Measurements from ENCODE around the gene UTP18.
A peak's percentile ranks its signal among the peaks of the same experiment; 100 is the strongest.
"Not testable (repeated sequence)": the region's sequence is repeated elsewhere in the genome, so short reads cannot be mapped to it uniquely, and the experiment has no call there.

Gene UTP18

GRCh38 chr17:51259564-51260236 lies 646 bp upstream of the UTP18 start, which contains the start of gene MBTD1:
Gene MBTD1 (minus strand): TSS chr17:51260049. CDS start chr17:51225161, 34,888 bp downstream.
- peak; percentile 97 for DNase-seq

GRCh38 chr17:51261024-51261963 lies 948 bp downstream of the UTP18 start:
- peak; percentile 73 for DNase-seq

- DNase-seq = no peak
Observed at GRCh38 chr17:51263006-51263405, 2.7 kb downstream of the UTP18 start.

- not testable (repeated sequence) for DNase-seq
Observed at GRCh38 chr17:51264466-51264865, 4.1 kb downstream of the UTP18 start.

- no peak for DNase-seq
Observed at GRCh38 chr17:51269991-51270390, 9.6 kb downstream of the UTP18 start.

GRCh38 chr17:51270636-51271035 lies 10.3 kb downstream of the UTP18 start:
- DNase-seq = no peak

- no peak for DNase-seq
Observed at GRCh38 chr17:51272812-51273211, 12.5 kb downstream of the UTP18 start.

GRCh38 chr17:51275381-51275780 lies 15.0 kb downstream of the UTP18 start:
- DNase-seq = no peak

- no peak for DNase-seq
Observed at GRCh38 chr17:51279183-51279582, 18.8 kb downstream of the UTP18 start.

GRCh38 chr17:51287412-51287811 lies 27.1 kb downstream of the UTP18 start:
- no peak for DNase-seq

GRCh38 chr17:51289696-51290111 lies 29.4 kb downstream of the UTP18 start:
- no peak for DNase-seq

GRCh38 chr17:51294338-51294737 lies 34.0 kb downstream of the UTP18 start:
- not testable (repeated sequence) for DNase-seq

GRCh38 chr17:51298508-51299371 lies 38.4 kb downstream of the UTP18 start:
- no peak for DNase-seq

GRCh38 chr17:51299859-51300258 lies 39.5 kb downstream of the UTP18 start:
- no peak for DNase-seq

- DNase-seq = no peak
Observed at GRCh38 chr17:51305182-51305581, 44.8 kb downstream of the UTP18 start.

- DNase-seq = not testable (repeated sequence)
Observed at GRCh38 chr17:51312003-51312402, 51.7 kb downstream of the UTP18 start.

- DNase-seq = no peak
Observed at GRCh38 chr17:51319186-51319585, 58.8 kb downstream of the UTP18 start.

- DNase-seq = no peak
Observed at GRCh38 chr17:51322390-51323029, 62.2 kb downstream of the UTP18 start.

GRCh38 chr17:51325471-51325870 lies 65.1 kb downstream of the UTP18 start:
- DNase-seq = no peak

- not testable (repeated sequence) for DNase-seq
Observed at GRCh38 chr17:51330861-51331503, 70.6 kb downstream of the UTP18 start.

- no peak for DNase-seq
Observed at GRCh38 chr17:51335006-51335590, 74.8 kb downstream of the UTP18 start.
